A673 (cell line): ENCODE measurements around the gene UXS1.

Experiments
- CTCF ChIP-seq: fragments of 300-800, 200-600 bp; sonication (generic); conservative IDR thresholded peaks from 2 replicates; pipeline ENCODE4 v1.5.1; 2017; ENCODE audit warnings: low read depth, mild to moderate bottlenecking, antibody characterized with exemption, low read length, moderate library complexity, mixed read lengths
- EZH2 ChIP-seq: fragments of 200-600 bp; sonication (generic); IDR thresholded peaks from 2 replicates; pipeline ENCODE4 v1.6.1; 2017; ENCODE audit warnings: borderline replicate concordance, low read depth, mild to moderate bottlenecking, mixed read lengths, antibody characterized with exemption, low read length; ENCODE audit not compliant: poor library complexity, severe bottlenecking

DNA sequence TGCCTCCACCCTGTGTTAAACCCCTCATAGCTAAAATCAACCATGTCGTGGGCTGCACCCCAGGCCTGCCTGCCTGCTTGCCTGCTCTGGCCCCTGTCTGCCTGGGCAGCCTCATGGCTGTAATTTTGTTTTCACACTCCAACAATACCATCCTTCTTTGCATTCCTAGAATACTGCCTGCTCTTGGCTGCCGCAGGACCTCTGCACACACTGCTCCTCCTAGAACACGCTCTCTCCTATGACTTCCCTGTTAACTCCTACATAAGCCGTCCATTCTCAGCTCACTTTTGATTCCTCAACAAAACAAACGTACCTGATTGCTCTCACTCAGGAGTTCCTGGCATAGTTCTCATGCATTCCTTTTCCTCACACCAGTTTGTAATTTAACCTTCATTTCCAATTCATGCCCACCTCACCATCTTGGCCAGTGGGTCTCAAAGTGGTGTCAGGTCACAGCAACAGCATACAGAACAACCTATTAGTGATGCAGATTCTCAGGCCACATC lies 2.5 kb downstream of the UXS1 start:
- TF ChIP-seq CTCF (no peak), EZH2 (no peak)
